Neural progenitor cell (in vitro differentiated cells): Measurements from ENCODE around the gene SKA3.

Experiments
- EZH2 ChIP-seq: fragments of 200-600 bp; sonication (generic); IDR thresholded peaks from 2 replicates; pipeline ENCODE4 v1.6.1; 2017; ENCODE audit warnings: antibody characterized with exemption, mild to moderate bottlenecking, moderate library complexity
- EZH2phosphoT487 ChIP-seq: fragments of 200-600 bp; sonication (generic); IDR thresholded peaks from 2 replicates; pipeline ENCODE4 v1.6.1; 2017; ENCODE audit warnings: antibody characterized with exemption
- TF ChIP-seq, protein P1 (sequence below): fragments of 200-600 bp; sonication (generic); IDR thresholded peaks from 2 replicates; pipeline ENCODE4 v1.5.1; 2017; ENCODE audit warnings: antibody characterized with exemption, mild to moderate bottlenecking

DNA sequence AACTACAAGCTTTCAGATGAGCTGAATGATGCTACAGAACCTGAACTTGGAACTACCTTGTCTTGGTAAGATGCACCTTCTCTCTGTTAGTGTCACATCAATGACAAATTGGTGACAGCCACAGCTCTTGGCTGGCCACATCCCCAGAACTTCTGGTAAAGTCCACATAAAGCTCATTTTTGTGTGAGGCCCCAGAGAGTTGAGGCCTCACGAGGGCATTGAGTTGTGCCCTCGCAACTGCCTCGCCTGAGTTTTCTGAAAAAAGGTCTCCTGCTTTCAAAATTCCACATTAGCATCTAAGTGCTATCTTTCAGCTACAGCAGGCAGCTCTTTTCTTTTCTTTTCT lies 42.7 kb upstream of the SKA3 start:
- TF ChIP-seq, protein P1, sequence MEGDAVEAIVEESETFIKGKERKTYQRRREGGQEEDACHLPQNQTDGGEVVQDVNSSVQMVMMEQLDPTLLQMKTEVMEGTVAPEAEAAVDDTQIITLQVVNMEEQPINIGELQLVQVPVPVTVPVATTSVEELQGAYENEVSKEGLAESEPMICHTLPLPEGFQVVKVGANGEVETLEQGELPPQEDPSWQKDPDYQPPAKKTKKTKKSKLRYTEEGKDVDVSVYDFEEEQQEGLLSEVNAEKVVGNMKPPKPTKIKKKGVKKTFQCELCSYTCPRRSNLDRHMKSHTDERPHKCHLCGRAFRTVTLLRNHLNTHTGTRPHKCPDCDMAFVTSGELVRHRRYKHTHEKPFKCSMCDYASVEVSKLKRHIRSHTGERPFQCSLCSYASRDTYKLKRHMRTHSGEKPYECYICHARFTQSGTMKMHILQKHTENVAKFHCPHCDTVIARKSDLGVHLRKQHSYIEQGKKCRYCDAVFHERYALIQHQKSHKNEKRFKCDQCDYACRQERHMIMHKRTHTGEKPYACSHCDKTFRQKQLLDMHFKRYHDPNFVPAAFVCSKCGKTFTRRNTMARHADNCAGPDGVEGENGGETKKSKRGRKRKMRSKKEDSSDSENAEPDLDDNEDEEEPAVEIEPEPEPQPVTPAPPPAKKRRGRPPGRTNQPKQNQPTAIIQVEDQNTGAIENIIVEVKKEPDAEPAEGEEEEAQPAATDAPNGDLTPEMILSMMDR: no peak
- no peak for TF ChIP-seq EZH2phosphoT487
- TF ChIP-seq EZH2: no peak
